A549 (cell line): ENCODE measurements around the gene KSR2. TPM values are rescaled to one million over a fixed set of nuclear protein-coding genes. Genes with fewer than 3 reads are reported as not detected.

ENCODE experiments used
- ATAC-seq, 2 experiments: fragments of 200-7000 bp in 1 of 2; fragments of >200 bp in 1 of 2; cut with Nextera tagmentation in 1 of 2; cut with Tn5 transposase in 1 of 2; 3 replicates each; pipeline versions ENCODE4 v1.8.0 to v1.9.1; 2018 to 2020; ENCODE audit warnings: mild to moderate bottlenecking in 1 of 2, moderate library complexity in 1 of 2
- CTCF ChIA-PET: fragments of 300-600 bp; sonication (Branson Sonifier 250); formaldehyde crosslinking; extraction: SDS; loops from one replicate; lab custom pipeline; 2021; ENCODE audit warnings: antibody characterized with exemption, inconsistent platforms; lab: Yijun Ruan, JAX
- POLR2A ChIA-PET: fragments of 350-600 bp; formaldehyde crosslinking; extraction: SDS; loops from one replicate; lab custom pipeline; 2021; ENCODE audit warnings: antibody characterized with exemption, inconsistent platforms; lab: Yijun Ruan, JAX
- DNase-seq, 2 experiments: peaks; one replicate each; pipeline versions ENCODE4 v3.0.0 to v3.0.0-alpha.2; 2011 to 2016; ENCODE audit warnings: low read depth in 1 of 2, low spot score in 1 of 2
- FAIRE-seq: peaks from 2 replicates; lab custom pipeline; 2011; peaks lifted over from hg19 to GRCh38; lab: Jason Lieb, UNC
- H3K27ac ChIP-seq, 2 experiments: fragments of >200 bp; sonication (Bioruptor Twin); formaldehyde crosslinking; 3 replicates each; pipeline ENCODE4 v1.5.1; 2016 to 2017
- H3K4me1 ChIP-seq: fragments of >200 bp; sonication (Bioruptor Twin); formaldehyde crosslinking; 3 replicates; pipeline ENCODE4 v1.6.1; 2016
- H3K4me2 ChIP-seq: fragments of >200 bp; sonication (Bioruptor Twin); formaldehyde crosslinking; 3 replicates; pipeline ENCODE4 v1.6.1; 2016
- H3K4me3 ChIP-seq: fragments of >200 bp; sonication (Bioruptor Twin); formaldehyde crosslinking; 3 replicates; pipeline ENCODE4 v1.5.1; 2016
- H3K9me3 ChIP-seq: fragments of >200 bp; sonication (Bioruptor Twin); formaldehyde crosslinking; 3 replicates; pipeline ENCODE4 v1.6.1; 2016
- CEBPB ChIP-seq, 2 experiments: fragments of >200 bp in 1 of 2; sonication (Bioruptor Twin) in 1 of 2; formaldehyde crosslinking in 1 of 2; IDR thresholded peaks; 2 replicates each; pipeline ENCODE4 v1.6.1; 2012 to 2016
- CHD4 ChIP-seq: fragments of 200-600 bp; sonication (generic); IDR thresholded peaks from 2 replicates; pipeline ENCODE4 v1.6.1; 2016; ENCODE audit warnings: antibody characterized with exemption, mild to moderate bottlenecking, borderline replicate concordance
- E2F6 ChIP-seq: IDR thresholded peaks from 2 replicates; pipeline ENCODE4 v1.6.1; 2012; ENCODE audit warnings: low read depth, borderline replicate concordance
- EHF ChIP-seq: fragments of 250-450 bp; sonication (Bioruptor Pico); IDR thresholded peaks from 2 replicates; pipeline ENCODE4 v1.5.0; 2020; ENCODE audit warnings: mild to moderate bottlenecking
- EP300 ChIP-seq, 2 experiments: fragments of >200 bp; sonication (Bioruptor Twin); formaldehyde crosslinking; IDR thresholded peaks; 2 replicates in 1 of 2; 3 replicates in 1 of 2; pipeline ENCODE4 v1.6.1; 2016 to 2017
- ESRRA ChIP-seq: fragments of 150-350 bp; IDR thresholded peaks from 2 replicates; pipeline ENCODE4 v1.6.1; 2014; ENCODE audit warnings: mild to moderate bottlenecking, low read length, borderline replicate concordance
- FOSL2 ChIP-seq, 2 experiments: fragments of 450-650 bp in 1 of 2; fragments of >200 bp in 1 of 2; sonication (Bioruptor Twin) in 1 of 2; formaldehyde crosslinking; IDR thresholded peaks; 2 replicates each; pipeline versions ENCODE4 v1.5.0 to v1.6.1; 2016 to 2020; ENCODE audit warnings: mild to moderate bottlenecking in 1 of 2, moderate library complexity in 1 of 2
- JUN ChIP-seq, 2 experiments: fragments of >200 bp; sonication (Bioruptor Twin); formaldehyde crosslinking; IDR thresholded peaks; 2 replicates in 1 of 2; 3 replicates in 1 of 2; pipeline ENCODE4 v1.6.1; 2016 to 2017
- JUNB ChIP-seq: fragments of >200 bp; sonication (Bioruptor Twin); formaldehyde crosslinking; IDR thresholded peaks from 2 replicates; pipeline ENCODE4 v1.6.1; 2016
- KDM1A ChIP-seq: fragments of 200-600 bp; sonication (generic); IDR thresholded peaks from 2 replicates; pipeline ENCODE4 v1.6.1; 2016; ENCODE audit warnings: low read depth, mild to moderate bottlenecking
- NPAS2 ChIP-seq: fragments of 250-450 bp; sonication (Bioruptor Pico); IDR thresholded peaks from 2 replicates; pipeline ENCODE4 v1.8.0; 2022; ENCODE audit warnings: mild to moderate bottlenecking, moderate library complexity, borderline replicate concordance
- PHF8 ChIP-seq: fragments of 200-600 bp; sonication (generic); IDR thresholded peaks from 2 replicates; pipeline ENCODE4 v1.6.1; 2016; ENCODE audit warnings: low read depth, mild to moderate bottlenecking, antibody characterized with exemption, moderate library complexity, borderline replicate concordance
- POLR2A ChIP-seq: IDR thresholded peaks from 2 replicates; pipeline ENCODE4 v1.6.1; 2012; ENCODE audit warnings: mild to moderate bottlenecking, low read length
- RAD21 ChIP-seq, 2 experiments: fragments of >200 bp in 1 of 2; sonication (Bioruptor Twin) in 1 of 2; formaldehyde crosslinking in 1 of 2; IDR thresholded peaks in 1 of 2; conservative IDR thresholded peaks in 1 of 2; 2 replicates in 1 of 2; 3 replicates in 1 of 2; pipeline ENCODE4 v1.6.1; 2012 to 2018; ENCODE audit warnings: inconsistent platforms in 1 of 2
- RCOR1 ChIP-seq: fragments of 150-350 bp; IDR thresholded peaks from 2 replicates; pipeline ENCODE4 v1.6.1; 2014; ENCODE audit warnings: antibody characterized with exemption, low read length, low read depth
- TFCP2L1 ChIP-seq: fragments of 250-450 bp; sonication (Bioruptor Pico); IDR thresholded peaks from 2 replicates; pipeline ENCODE4 v1.5.0; 2021; ENCODE audit warnings: mild to moderate bottlenecking
- TP53 ChIP-seq: fragments of 250-450 bp; sonication (Bioruptor Pico); IDR thresholded peaks from 2 replicates; pipeline ENCODE4 v1.5.0; 2021; ENCODE audit warnings: mild to moderate bottlenecking, moderate library complexity
- ZSCAN20 ChIP-seq: fragments of 250-450 bp; sonication (Bioruptor Pico); IDR thresholded peaks from 2 replicates; pipeline ENCODE4 v1.8.0; 2022; ENCODE audit warnings: mild to moderate bottlenecking, moderate library complexity
- WGBS: methylation state at CpG from one replicate; pipeline ENCODE4 v1.1.6; 2017; ENCODE audit errors: missing lambda C conversion rate; 5-methylcytosine and 5-hydroxymethylcytosine counted together
- polyA plus RNA-seq, 4 experiments: library from polyadenylated mRNA; depleted of rRNA in 3 of 4; stranded (reverse); fragments of >200 nt; fragmentation: RNase III in 1 of 4; extraction: RNeasy Plus Mini Kit Qiagen cat#74134 plus additional on column Dnase treatment in 1 of 4; gene quantifications; 2 replicates in 3 of 4; 3 replicates in 1 of 4; pipeline ENCODE4 v1.2.3, GENCODE V29; 2011 to 2017
- TF ChIP-seq, protein P1 (sequence below): fragments of 250-450 bp; sonication (Bioruptor Pico); IDR thresholded peaks from 2 replicates; pipeline ENCODE4 v1.5.0; 2021; ENCODE audit warnings: mild to moderate bottlenecking, moderate library complexity, borderline replicate concordance
- TF ChIP-seq, protein P2 (sequence below): fragments of 150-350 bp; IDR thresholded peaks from 2 replicates; pipeline ENCODE4 v1.6.1; 2014; ENCODE audit warnings: low read depth, mild to moderate bottlenecking, low read length

KSR2 gene
- polyA plus RNA-seq, 2 of the 4 experiments (the other 2 are of a cell fraction), result 0.37 to 1.2 TPM

GRCh38 chr12:117592588-117593305 is 376.0 kb downstream of the KSR2 start:
- DNase-seq (no peak), FAIRE-seq (no peak), ATAC-seq (no peak)
- ChIA-PET CTCF (interaction anchor here (0.8 to 17.7 kb wide), 3 partner anchors 223 to 356 kb away, joined by 3 to 315 read pairs (median 8); no protein-coding TSS in a partner anchor), POLR2A (no interaction called here)
- 55% methylated on average over 9 of the region's 9 CpGs for WGBS
- Histone ChIP-seq H3K9me3 (peaks cover 4% of the 10 kb centered on the region; the same call in 1 of the 3 replicates), H3K4me3 (no peak overlapping the region), H3K4me1 (peaks cover 7% of the 10 kb centered on the region; the same call in 1 of the 3 replicates), H3K27ac (no peak overlapping the region), H3K4me2 (no peak overlapping the region)
- no peak for TF ChIP-seq RCOR1
- TF ChIP-seq, protein P1, sequence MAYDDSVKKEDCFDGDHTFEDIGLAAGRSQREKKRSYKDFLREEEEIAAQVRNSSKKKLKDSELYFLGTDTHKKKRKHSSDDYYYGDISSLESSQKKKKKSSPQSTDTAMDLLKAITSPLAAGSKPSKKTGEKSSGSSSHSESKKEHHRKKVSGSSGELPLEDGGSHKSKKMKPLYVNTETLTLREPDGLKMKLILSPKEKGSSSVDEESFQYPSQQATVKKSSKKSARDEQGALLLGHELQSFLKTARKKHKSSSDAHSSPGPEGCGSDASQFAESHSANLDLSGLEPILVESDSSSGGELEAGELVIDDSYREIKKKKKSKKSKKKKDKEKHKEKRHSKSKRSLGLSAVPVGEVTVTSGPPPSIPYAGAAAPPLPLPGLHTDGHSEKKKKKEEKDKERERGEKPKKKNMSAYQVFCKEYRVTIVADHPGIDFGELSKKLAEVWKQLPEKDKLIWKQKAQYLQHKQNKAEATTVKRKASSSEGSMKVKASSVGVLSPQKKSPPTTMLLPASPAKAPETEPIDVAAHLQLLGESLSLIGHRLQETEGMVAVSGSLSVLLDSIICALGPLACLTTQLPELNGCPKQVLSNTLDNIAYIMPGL, result no peak
- TF ChIP-seq POLR2A, result no peak
- TF ChIP-seq FOSL2 (IDR thresholded peaks at IDR 0.05), result no peak
- no peak for TF ChIP-seq FOSL2 (CRISPR knock-in tag; IDR thresholded peaks at IDR 0.05)
- TF ChIP-seq JUNB, result no peak
- TF ChIP-seq PHF8, result no peak
- no peak for TF ChIP-seq JUN (IDR thresholded peaks at IDR 0.05)
- TF ChIP-seq EP300 (IDR thresholded peaks at IDR 0.05), result no peak
- no peak for TF ChIP-seq CEBPB (IDR thresholded peaks at IDR 0.05)
- TF ChIP-seq NPAS2 (CRISPR knock-in tag), result no peak
- TF ChIP-seq E2F6, result no peak
- TF ChIP-seq KDM1A, result no peak
- no peak for TF ChIP-seq TP53 (CRISPR knock-in tag)
- no peak for TF ChIP-seq TFCP2L1 (CRISPR knock-in tag)
- no peak for TF ChIP-seq ZSCAN20 (CRISPR knock-in tag)
- TF ChIP-seq, protein P2, sequence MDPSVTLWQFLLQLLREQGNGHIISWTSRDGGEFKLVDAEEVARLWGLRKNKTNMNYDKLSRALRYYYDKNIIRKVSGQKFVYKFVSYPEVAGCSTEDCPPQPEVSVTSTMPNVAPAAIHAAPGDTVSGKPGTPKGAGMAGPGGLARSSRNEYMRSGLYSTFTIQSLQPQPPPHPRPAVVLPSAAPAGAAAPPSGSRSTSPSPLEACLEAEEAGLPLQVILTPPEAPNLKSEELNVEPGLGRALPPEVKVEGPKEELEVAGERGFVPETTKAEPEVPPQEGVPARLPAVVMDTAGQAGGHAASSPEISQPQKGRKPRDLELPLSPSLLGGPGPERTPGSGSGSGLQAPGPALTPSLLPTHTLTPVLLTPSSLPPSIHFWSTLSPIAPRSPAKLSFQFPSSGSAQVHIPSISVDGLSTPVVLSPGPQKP, result no peak
- no peak for TF ChIP-seq EHF (CRISPR knock-in tag)
- TF ChIP-seq CHD4, result no peak
- no peak for TF ChIP-seq ESRRA

DNA sequence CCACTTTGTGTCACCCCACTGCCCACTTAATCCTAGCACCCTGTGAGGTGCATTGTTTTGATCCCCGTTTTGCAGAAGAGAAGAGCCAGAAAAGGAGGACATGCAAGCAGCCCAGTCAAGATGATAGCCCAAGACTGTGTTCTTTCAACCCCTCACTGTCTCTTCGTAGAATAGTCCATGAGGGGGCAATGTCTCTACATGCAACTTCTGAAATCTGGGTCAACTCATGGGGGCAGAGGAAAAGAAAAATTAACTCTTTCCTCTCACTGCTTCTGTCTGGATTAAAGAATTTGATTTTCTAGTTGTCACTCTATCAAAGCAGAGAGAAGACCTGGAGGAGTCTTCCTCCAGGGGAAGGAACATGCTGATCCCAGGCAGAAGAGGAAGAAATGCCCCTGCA is 377.8 kb downstream of the KSR2 start:
- POLR2A ChIA-PET, result no interaction called here
- H3K9me3 ChIP-seq, result peaks cover 4% of the 10 kb centered on the region; the same call in 1 of the 3 replicates
- DNase-seq, result no peak
- 0 out of 6 replicates have a peak, but pooled peaks of 1 of the 2 experiments have one; percentile 28 for ATAC-seq
- CTCF ChIA-PET, result interaction anchor here (1.5 to 17.7 kb wide), 4 partner anchors 11 to 354 kb away, joined by 3 to 315 read pairs (median 33); no protein-coding TSS in a partner anchor
- no peaks in the 10 kb centered on the region for H3K4me1 ChIP-seq
- no peak overlapping the region for H3K4me2 ChIP-seq
- no peak overlapping the region for H3K4me3 ChIP-seq
- no peak overlapping the region for H3K27ac ChIP-seq
- WGBS, result 31% methylated on average over 2 of the region's 2 CpGs
- peak; percentile 26 to 46; a peak in 2 of 5 replicates for TF ChIP-seq RAD21 (conservative IDR thresholded peaks at IDR 0.05 in 1 of 2, IDR thresholded peaks at IDR 0.05 in 1 of 2)
- TF ChIP-seq RCOR1, result no peak
- TF ChIP-seq, all 56 proteins: peak for 1
- FAIRE-seq, result no peak
